A549 (cell line): ENCODE data around the gene UTF1.

Source experiments
- POLR2A ChIP-seq: IDR thresholded peaks from 2 replicates; pipeline ENCODE4 v1.6.1; 2012; ENCODE audit warnings: mild to moderate bottlenecking, low read length
- TF ChIP-seq, protein P1 (sequence below): fragments of >200 bp; sonication (Bioruptor Twin); formaldehyde crosslinking; IDR thresholded peaks from 3 replicates; pipeline ENCODE4 v1.5.1; 2016
- TF ChIP-seq, protein P2 (sequence below): fragments of 150-350 bp; IDR thresholded peaks from 2 replicates; pipeline ENCODE4 v1.6.1; 2014; ENCODE audit warnings: low read depth, mild to moderate bottlenecking, low read length

DNA sequence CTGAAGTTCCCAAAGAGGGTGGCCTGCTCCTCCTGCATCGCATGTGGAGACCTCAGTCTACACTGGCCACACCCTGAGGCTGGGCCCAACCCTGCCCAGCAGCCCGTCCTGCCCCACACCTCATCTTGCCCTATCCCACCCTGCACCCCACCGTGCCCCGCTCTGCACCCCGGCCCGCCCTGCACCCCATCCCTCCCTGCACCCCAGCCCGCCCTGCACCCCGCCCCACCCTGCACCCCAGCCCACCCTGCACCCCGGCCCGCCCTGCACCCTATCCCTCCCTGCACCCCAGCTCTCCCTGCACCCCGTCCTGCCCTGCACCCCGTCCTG lies 22.2 kb downstream of the UTF1 start:
- TF ChIP-seq, protein P1, sequence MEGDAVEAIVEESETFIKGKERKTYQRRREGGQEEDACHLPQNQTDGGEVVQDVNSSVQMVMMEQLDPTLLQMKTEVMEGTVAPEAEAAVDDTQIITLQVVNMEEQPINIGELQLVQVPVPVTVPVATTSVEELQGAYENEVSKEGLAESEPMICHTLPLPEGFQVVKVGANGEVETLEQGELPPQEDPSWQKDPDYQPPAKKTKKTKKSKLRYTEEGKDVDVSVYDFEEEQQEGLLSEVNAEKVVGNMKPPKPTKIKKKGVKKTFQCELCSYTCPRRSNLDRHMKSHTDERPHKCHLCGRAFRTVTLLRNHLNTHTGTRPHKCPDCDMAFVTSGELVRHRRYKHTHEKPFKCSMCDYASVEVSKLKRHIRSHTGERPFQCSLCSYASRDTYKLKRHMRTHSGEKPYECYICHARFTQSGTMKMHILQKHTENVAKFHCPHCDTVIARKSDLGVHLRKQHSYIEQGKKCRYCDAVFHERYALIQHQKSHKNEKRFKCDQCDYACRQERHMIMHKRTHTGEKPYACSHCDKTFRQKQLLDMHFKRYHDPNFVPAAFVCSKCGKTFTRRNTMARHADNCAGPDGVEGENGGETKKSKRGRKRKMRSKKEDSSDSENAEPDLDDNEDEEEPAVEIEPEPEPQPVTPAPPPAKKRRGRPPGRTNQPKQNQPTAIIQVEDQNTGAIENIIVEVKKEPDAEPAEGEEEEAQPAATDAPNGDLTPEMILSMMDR, result no peak
- TF ChIP-seq, protein P2, sequence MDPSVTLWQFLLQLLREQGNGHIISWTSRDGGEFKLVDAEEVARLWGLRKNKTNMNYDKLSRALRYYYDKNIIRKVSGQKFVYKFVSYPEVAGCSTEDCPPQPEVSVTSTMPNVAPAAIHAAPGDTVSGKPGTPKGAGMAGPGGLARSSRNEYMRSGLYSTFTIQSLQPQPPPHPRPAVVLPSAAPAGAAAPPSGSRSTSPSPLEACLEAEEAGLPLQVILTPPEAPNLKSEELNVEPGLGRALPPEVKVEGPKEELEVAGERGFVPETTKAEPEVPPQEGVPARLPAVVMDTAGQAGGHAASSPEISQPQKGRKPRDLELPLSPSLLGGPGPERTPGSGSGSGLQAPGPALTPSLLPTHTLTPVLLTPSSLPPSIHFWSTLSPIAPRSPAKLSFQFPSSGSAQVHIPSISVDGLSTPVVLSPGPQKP, result no peak
- TF ChIP-seq POLR2A, result no peak
